ENCODE measurements around the gene ARL6IP4.

The ARL6IP4 gene

GRCh38 chr12:122999986-123000420 is 19.5 kb downstream of the ARL6IP4 start:
- Histone ChIP-seq H3F3A (ENCODE audit: insufficient read depth) (no peaks in the 10 kb centered on the region), H3K9me3 (ENCODE audit: insufficient read depth, low read length) (no peaks in the 10 kb centered on the region), H3K27me3 (ENCODE audit: low read length) (no peaks in the 10 kb centered on the region), H3K36me3 (ENCODE audit: low read length) (no peaks in the 10 kb centered on the region), H4K20me1 (ENCODE audit: low read depth, low read length) (no peaks in the 10 kb centered on the region), H3K27ac (ENCODE audit: low read depth, low read length) (no peak overlapping the region), H3K9ac (ENCODE audit: low read length) (no peak overlapping the region), H3K4me3 (ENCODE audit: insufficient read depth, low read length, poor library complexity, severe bottlenecking) (no peak overlapping the region), H2AFZ (ENCODE audit: low read depth, low read length, severe bottlenecking) (no peak overlapping the region), H3K9me2 (replicated peaks; ENCODE audit: insufficient read depth, low read length) (no peaks in the 10 kb centered on the region), H3K79me2 (ENCODE audit: insufficient read depth, low read length) (no peaks in the 10 kb centered on the region), H3K4me2 (ENCODE audit: low read depth, low read length, poor library complexity, severe bottlenecking) (no peak overlapping the region)
- no peak for TF ChIP-seq EZH2phosphoT487 (conservative IDR thresholded peaks at IDR 0.05; ENCODE audit: low read length)
- TF ChIP-seq, protein P1, sequence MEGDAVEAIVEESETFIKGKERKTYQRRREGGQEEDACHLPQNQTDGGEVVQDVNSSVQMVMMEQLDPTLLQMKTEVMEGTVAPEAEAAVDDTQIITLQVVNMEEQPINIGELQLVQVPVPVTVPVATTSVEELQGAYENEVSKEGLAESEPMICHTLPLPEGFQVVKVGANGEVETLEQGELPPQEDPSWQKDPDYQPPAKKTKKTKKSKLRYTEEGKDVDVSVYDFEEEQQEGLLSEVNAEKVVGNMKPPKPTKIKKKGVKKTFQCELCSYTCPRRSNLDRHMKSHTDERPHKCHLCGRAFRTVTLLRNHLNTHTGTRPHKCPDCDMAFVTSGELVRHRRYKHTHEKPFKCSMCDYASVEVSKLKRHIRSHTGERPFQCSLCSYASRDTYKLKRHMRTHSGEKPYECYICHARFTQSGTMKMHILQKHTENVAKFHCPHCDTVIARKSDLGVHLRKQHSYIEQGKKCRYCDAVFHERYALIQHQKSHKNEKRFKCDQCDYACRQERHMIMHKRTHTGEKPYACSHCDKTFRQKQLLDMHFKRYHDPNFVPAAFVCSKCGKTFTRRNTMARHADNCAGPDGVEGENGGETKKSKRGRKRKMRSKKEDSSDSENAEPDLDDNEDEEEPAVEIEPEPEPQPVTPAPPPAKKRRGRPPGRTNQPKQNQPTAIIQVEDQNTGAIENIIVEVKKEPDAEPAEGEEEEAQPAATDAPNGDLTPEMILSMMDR (IDR thresholded peaks at IDR 0.05; ENCODE audit: insufficient read depth, low read length, poor library complexity, severe bottlenecking) = no peak

GRCh38 chr12:123000578-123000977 is 20.1 kb downstream of the ARL6IP4 start:
- H3K4me2 ChIP-seq (ENCODE audit: low read depth, low read length, poor library complexity, severe bottlenecking) = no peak overlapping the region
- no peak overlapping the region for H3K27ac ChIP-seq (ENCODE audit: low read depth, low read length)

DNA sequence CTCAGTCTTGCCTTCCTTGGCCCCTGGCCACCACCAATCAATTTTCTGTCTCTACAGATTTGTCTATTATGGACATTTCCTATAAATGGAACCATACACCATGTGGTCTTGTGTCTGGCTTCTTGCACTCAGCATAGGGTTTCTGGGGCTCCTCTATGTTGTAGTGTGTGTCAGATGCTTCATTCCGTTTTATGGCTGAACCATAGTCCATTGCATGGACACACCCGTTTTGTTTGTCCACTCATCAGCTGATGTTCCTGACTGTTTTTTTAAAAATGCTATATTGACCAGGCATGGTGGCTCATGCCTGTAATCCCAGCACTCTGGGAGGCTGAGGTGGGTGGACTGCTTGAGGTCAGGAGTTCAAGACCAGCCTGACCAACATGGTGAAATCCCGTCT is 21.0 kb downstream of the ARL6IP4 start:
- H3K79me2 ChIP-seq (ENCODE audit: insufficient read depth, low read length) = no peaks in the 10 kb centered on the region
- no peak overlapping the region for H3K9ac ChIP-seq (ENCODE audit: low read length)
- no peak overlapping the region for H3K4me2 ChIP-seq (ENCODE audit: low read depth, low read length, poor library complexity, severe bottlenecking)
- no peak overlapping the region for H2AFZ ChIP-seq (ENCODE audit: low read depth, low read length, severe bottlenecking)
- H3K27ac ChIP-seq (ENCODE audit: low read depth, low read length) = no peak overlapping the region
- no peaks in the 10 kb centered on the region for H3K36me3 ChIP-seq (ENCODE audit: low read length)
- no peaks in the 10 kb centered on the region for H3K9me3 ChIP-seq (ENCODE audit: insufficient read depth, low read length)
- no peaks in the 10 kb centered on the region for H3F3A ChIP-seq (ENCODE audit: insufficient read depth)
- no peaks in the 10 kb centered on the region for H3K27me3 ChIP-seq (ENCODE audit: low read length)
- no peaks in the 10 kb centered on the region for H3K9me2 ChIP-seq (replicated peaks; ENCODE audit: insufficient read depth, low read length)
- TF ChIP-seq, protein P1 (IDR thresholded peaks at IDR 0.05; ENCODE audit: insufficient read depth, low read length, poor library complexity, severe bottlenecking) = no peak
- TF ChIP-seq EZH2phosphoT487 (conservative IDR thresholded peaks at IDR 0.05; ENCODE audit: low read length) = no peak
- no peaks in the 10 kb centered on the region for H4K20me1 ChIP-seq (ENCODE audit: low read depth, low read length)
- H3K4me3 ChIP-seq (ENCODE audit: insufficient read depth, low read length, poor library complexity, severe bottlenecking) = no peak overlapping the region

More at GRCh38 chr12:123000578-123000977, 20.1 kb downstream of the ARL6IP4 start:
- H3K9ac ChIP-seq (ENCODE audit: low read length) = no peak overlapping the region
- TF ChIP-seq, protein P1 (IDR thresholded peaks at IDR 0.05; ENCODE audit: insufficient read depth, low read length, poor library complexity, severe bottlenecking) = no peak
- TF ChIP-seq EZH2phosphoT487 (conservative IDR thresholded peaks at IDR 0.05; ENCODE audit: low read length) = no peak
- no peaks in the 10 kb centered on the region for H3F3A ChIP-seq (ENCODE audit: insufficient read depth)
- H2AFZ ChIP-seq (ENCODE audit: low read depth, low read length, severe bottlenecking) = no peak overlapping the region
- no peaks in the 10 kb centered on the region for H3K79me2 ChIP-seq (ENCODE audit: insufficient read depth, low read length)
- H3K27me3 ChIP-seq (ENCODE audit: low read length) = no peaks in the 10 kb centered on the region
- H3K36me3 ChIP-seq (ENCODE audit: low read length) = no peaks in the 10 kb centered on the region
- H3K9me3 ChIP-seq (ENCODE audit: insufficient read depth, low read length) = no peaks in the 10 kb centered on the region
- H4K20me1 ChIP-seq (ENCODE audit: low read depth, low read length) = no peaks in the 10 kb centered on the region
- no peak overlapping the region for H3K4me3 ChIP-seq (ENCODE audit: insufficient read depth, low read length, poor library complexity, severe bottlenecking)
- H3K9me2 ChIP-seq (replicated peaks; ENCODE audit: insufficient read depth, low read length) = no peaks in the 10 kb centered on the region
